Measurements from ENCODE around the gene UNC13A.

- TF ChIP-seq CTCF (IDR thresholded peaks at IDR 0.05) (no peak), EZH2phosphoT487 (IDR thresholded peaks at IDR 0.05) (no peak)
Observed at GRCh38 chr19:17711851-17712250, 23.7 kb upstream of the UNC13A start.
